HepG2 (cell line): ENCODE data around the gene CDKN1A. TPM values are rescaled to one million over a fixed set of nuclear protein-coding genes. Genes with fewer than 3 reads are reported as not detected.

ENCODE experiments used
- BATF2 ChIP-seq: sonication (generic); formaldehyde crosslinking; IDR thresholded peaks from 2 replicates; pipeline ENCODE4 v1.8.0; 2022; ENCODE audit warnings: mild to moderate bottlenecking, missing genetic modification reagents, moderate library complexity
- CREM ChIP-seq, 2 experiments: sonication (generic) in 1 of 2; formaldehyde crosslinking in 1 of 2; IDR thresholded peaks; 2 replicates each; pipeline versions ENCODE4 v1.4.0 to v1.6.1; 2016 to 2020; ENCODE audit warnings: antibody characterized with exemption in 1 of 2, mild to moderate bottlenecking in 1 of 2, missing genetic modification reagents in 1 of 2
- DR1 ChIP-seq: sonication (generic); formaldehyde crosslinking; IDR thresholded peaks from 2 replicates; pipeline ENCODE4 v1.8.0; 2021; ENCODE audit warnings: mild to moderate bottlenecking, missing genetic modification reagents, inconsistent platforms
- FOSL2 ChIP-seq: sonication (generic); formaldehyde crosslinking; IDR thresholded peaks from 2 replicates; pipeline ENCODE4 v1.4.0; 2020; ENCODE audit warnings: missing genetic modification reagents
- FOXA3 ChIP-seq: IDR thresholded peaks from 2 replicates; pipeline ENCODE4 v1.6.1; 2016; ENCODE audit warnings: missing genetic modification reagents, missing compliant biosample characterization
- FOXC1 ChIP-seq: sonication (generic); formaldehyde crosslinking; IDR thresholded peaks from 2 replicates; pipeline ENCODE4 v1.8.0; 2022; ENCODE audit warnings: mild to moderate bottlenecking, missing genetic modification reagents, borderline replicate concordance
- HMG20A ChIP-seq: IDR thresholded peaks from 2 replicates; pipeline ENCODE4 v1.6.1; 2016; ENCODE audit warnings: borderline replicate concordance
- HNF4G ChIP-seq, 2 experiments: sonication (generic) in 1 of 2; formaldehyde crosslinking in 1 of 2; IDR thresholded peaks; 2 replicates each; pipeline versions ENCODE4 v1.4.0 to v1.6.1; 2011 to 2020; ENCODE audit warnings: borderline replicate concordance in 2 of 2, low read depth in 2 of 2, mild to moderate bottlenecking in 2 of 2, low read length in 1 of 2, missing genetic modification reagents in 1 of 2, moderate library complexity in 1 of 2
- HNRNPL ChIP-seq: fragments of 200-400 bp; formaldehyde crosslinking; IDR thresholded peaks from 2 replicates; pipeline ENCODE4 v1.6.1; 2017; ENCODE audit warnings: mild to moderate bottlenecking, low read depth, low read length
- JDP2 ChIP-seq: sonication (generic); formaldehyde crosslinking; IDR thresholded peaks from 2 replicates; pipeline ENCODE4 v1.8.1; 2022; ENCODE audit warnings: missing genetic modification reagents, borderline replicate concordance
- KAT2B ChIP-seq: fragments of 150-350 bp; IDR thresholded peaks from 2 replicates; pipeline ENCODE4 v1.6.1; 2014; ENCODE audit warnings: low read depth, low read length, borderline replicate concordance
- MIXL1 ChIP-seq: IDR thresholded peaks from 2 replicates; pipeline ENCODE4 v1.6.1; 2016
- MTA1 ChIP-seq: sonication (generic); formaldehyde crosslinking; IDR thresholded peaks from 2 replicates; pipeline ENCODE4 v1.4.0; 2020; ENCODE audit warnings: missing genetic modification reagents, mild to moderate bottlenecking, borderline replicate concordance
- NR2C2 ChIP-seq: sonication (generic); formaldehyde crosslinking; IDR thresholded peaks from 2 replicates; pipeline ENCODE4 v1.4.0; 2020; ENCODE audit warnings: missing genetic modification reagents, mild to moderate bottlenecking, moderate library complexity, borderline replicate concordance
- NR2F2 ChIP-seq: IDR thresholded peaks from 2 replicates; pipeline ENCODE4 v1.6.1; 2012; ENCODE audit warnings: low read depth, inconsistent platforms, borderline replicate concordance
- POLR2A ChIP-seq, 2 experiments: IDR thresholded peaks; 2 replicates each; pipeline ENCODE4 v1.6.1; 2011; ENCODE audit warnings: low read depth in 2 of 2, low read length in 2 of 2, mild to moderate bottlenecking in 1 of 2, moderate library complexity in 1 of 2; ENCODE audit not compliant: insufficient read depth in 1 of 2
- RBM22 ChIP-seq: fragments of 200-400 bp; formaldehyde crosslinking; optimal IDR thresholded peaks from 2 replicates; pipeline ENCODE3; 2017; ENCODE audit warnings: mild to moderate bottlenecking, low read length, moderate library complexity
- RXRA ChIP-seq: sonication (generic); formaldehyde crosslinking; IDR thresholded peaks from 2 replicates; pipeline ENCODE4 v1.5.1; 2020; ENCODE audit warnings: missing genetic modification reagents
- SP5 ChIP-seq: IDR thresholded peaks from 2 replicates; pipeline ENCODE4 v1.6.1; 2016; ENCODE audit warnings: low read depth, borderline replicate concordance
- TFAP4 ChIP-seq: sonication (generic); IDR thresholded peaks from 2 replicates; pipeline ENCODE4 v1.6.1; 2016; ENCODE audit warnings: low read depth, borderline replicate concordance
- ZNF225 ChIP-seq: sonication (generic); formaldehyde crosslinking; IDR thresholded peaks from 2 replicates; pipeline ENCODE4 v1.4.0; 2020; ENCODE audit warnings: mild to moderate bottlenecking, missing genetic modification reagents
- ZNF414 ChIP-seq: sonication (generic); formaldehyde crosslinking; IDR thresholded peaks from 2 replicates; pipeline ENCODE4 v1.5.0; 2020; ENCODE audit warnings: missing genetic modification reagents
- ZNF556 ChIP-seq: sonication (generic); formaldehyde crosslinking; IDR thresholded peaks from 2 replicates; pipeline ENCODE4 v1.4.0; 2020; ENCODE audit warnings: mild to moderate bottlenecking, missing genetic modification reagents, borderline replicate concordance
- ZNF614 ChIP-seq: IDR thresholded peaks from 2 replicates; pipeline ENCODE4 v1.6.1; 2018; ENCODE audit warnings: missing biosample characterization, missing genetic modification reagents, inconsistent platforms, borderline replicate concordance
- ZNF790 ChIP-seq: sonication (generic); formaldehyde crosslinking; IDR thresholded peaks from 2 replicates; pipeline ENCODE4 v1.8.0; 2022; ENCODE audit warnings: missing genetic modification reagents, mild to moderate bottlenecking, borderline replicate concordance
- ZSCAN5A ChIP-seq: sonication (generic); formaldehyde crosslinking; IDR thresholded peaks from 2 replicates; pipeline ENCODE4 v1.8.0; 2022; ENCODE audit warnings: mild to moderate bottlenecking, missing genetic modification reagents, borderline replicate concordance
- polyA plus RNA-seq, 8 experiments: library from polyadenylated mRNA; depleted of rRNA in 3 of 8; stranded (reverse) in 7 of 8; unstranded in 1 of 8; fragments of >200 nt; fragmentation: Illumina TruSeq in 4 of 8; extraction: Trizol in 4 of 8; gene quantifications; 2 replicates each; pipeline versions ENCODE4 v1.2.1 to v1.2.3, GENCODE V29; 2011 to 2016; ENCODE audit warnings: low read depth in 4 of 8, missing spikeins in 1 of 8, mixed read lengths in 1 of 8; ENCODE audit not compliant: insufficient read depth in 1 of 8
- total RNA-seq, 5 experiments: library from RNA; depleted of rRNA; stranded (reverse); fragments of >200 nt; fragmentation: Illumina TruSeq; extraction: Trizol; gene quantifications; 2 replicates each; pipeline ENCODE4 v1.2.3, GENCODE V29; 2016; ENCODE audit warnings: low read depth in 1 of 5

CDKN1A gene
- total and polyA plus RNA-seq, 2 of the 13 experiments (the other 11 are each of a cell fraction or from before 2014, with no cell fraction given), result 60.7 to 92.1 TPM

- TF ChIP-seq FOXA3 (CRISPR knock-in tag) (peak; percentile 18; the same call in 1 of the 2 replicates), ZNF225 (no peak), NR2F2 (peak; percentile 89), HMG20A (CRISPR knock-in tag) (peak; percentile 54; the same call in 1 of the 2 replicates), ZNF790 (CRISPR knock-in tag) (no peak), HNRNPL (0 out of 2 replicates have a peak, but pooled peaks have one; percentile 79), ZNF414 (CRISPR knock-in tag) (0 out of 2 replicates have a peak, but pooled peaks have one; percentile 25), TFAP4 (peak; percentile 84), BATF2 (no peak), MIXL1 (CRISPR knock-in tag) (no peak), FOXC1 (peak; percentile 46; the same call in 1 of the 2 replicates), RBM22 (no peak), SP5 (CRISPR knock-in tag) (0 out of 2 replicates have a peak, but pooled peaks have one; percentile 19), ZNF614 (CRISPR knock-in tag) (0 out of 2 replicates have a peak, but pooled peaks have one; percentile 19), FOSL2 (CRISPR knock-in tag) (peak; percentile 91), DR1 (0 out of 2 replicates have a peak, but pooled peaks have one; percentile 13), ZNF556 (CRISPR knock-in tag) (no peak), RXRA (peak; percentile 79), POLR2A (IDR thresholded peaks at IDR 0.05; ENCODE audit: insufficient read depth in 1 of 2, low read depth in 2 of 2, low read length in 2 of 2) (0 out of 4 replicates have a peak, but pooled peaks of 1 of the 2 experiments have one; percentile 21), MTA1 (CRISPR knock-in tag) (peak; percentile 43; the same call in 1 of the 2 replicates), ZSCAN5A (CRISPR knock-in tag) (peak; percentile 9; the same call in 1 of the 2 replicates), JDP2 (no peak), HNF4G (IDR thresholded peaks at IDR 0.05; ENCODE audit: borderline replicate concordance, low read depth, low read length) (peak; percentile 83), HNF4G (CRISPR knock-in tag; IDR thresholded peaks at IDR 0.05; ENCODE audit: borderline replicate concordance, low read depth) (no peak), NR2C2 (CRISPR knock-in tag) (peak; percentile 41; the same call in 1 of the 2 replicates), KAT2B (no peak), CREM (IDR thresholded peaks at IDR 0.05) (peak; percentile 48; the same call in 1 of the 2 replicates), CREM (CRISPR knock-in tag; IDR thresholded peaks at IDR 0.05) (no peak)
Measured at GRCh38 chr6:36682328-36683144, 4.0 kb downstream of the CDKN1A start (continued).
